ENCODE measurements around the gene SEPTIN12. TPM values are rescaled to one million over a fixed set of nuclear protein-coding genes. Genes with fewer than 3 reads are reported as not detected.

Gene SEPTIN12
- total and polyA plus RNA-seq, 2 of the 8 experiments (the other 6 are each of a cell fraction or from before 2014, with no cell fraction given), result 0.24 TPM; not detected in 1

- TF ChIP-seq TAF7 (optimal IDR thresholded peaks at IDR 0.05; ENCODE audit: borderline replicate concordance, low read depth, low read length) (no peak), ATF3 (IDR thresholded peaks at IDR 0.05; ENCODE audit: insufficient read depth, low read depth, low read length) (no peak), ATF2 (IDR thresholded peaks at IDR 0.05; ENCODE audit: low read length) (no peak), BCL11A (IDR thresholded peaks at IDR 0.05; ENCODE audit: low read depth in 2 of 2, low read length in 2 of 2) (no peak)
Observed at GRCh38 chr16:4775005-4775404, 13.1 kb downstream of the SEPTIN12 start (continued).

Data from H1 (cell line).